Measurements from ENCODE around the gene P2RY2. TPM values are rescaled to one million over a fixed set of nuclear protein-coding genes. Genes with fewer than 3 reads are reported as not detected.

Gene P2RY2
- total RNA-seq, 1 donor from 2014 or later, result 12.1 TPM

DNA sequence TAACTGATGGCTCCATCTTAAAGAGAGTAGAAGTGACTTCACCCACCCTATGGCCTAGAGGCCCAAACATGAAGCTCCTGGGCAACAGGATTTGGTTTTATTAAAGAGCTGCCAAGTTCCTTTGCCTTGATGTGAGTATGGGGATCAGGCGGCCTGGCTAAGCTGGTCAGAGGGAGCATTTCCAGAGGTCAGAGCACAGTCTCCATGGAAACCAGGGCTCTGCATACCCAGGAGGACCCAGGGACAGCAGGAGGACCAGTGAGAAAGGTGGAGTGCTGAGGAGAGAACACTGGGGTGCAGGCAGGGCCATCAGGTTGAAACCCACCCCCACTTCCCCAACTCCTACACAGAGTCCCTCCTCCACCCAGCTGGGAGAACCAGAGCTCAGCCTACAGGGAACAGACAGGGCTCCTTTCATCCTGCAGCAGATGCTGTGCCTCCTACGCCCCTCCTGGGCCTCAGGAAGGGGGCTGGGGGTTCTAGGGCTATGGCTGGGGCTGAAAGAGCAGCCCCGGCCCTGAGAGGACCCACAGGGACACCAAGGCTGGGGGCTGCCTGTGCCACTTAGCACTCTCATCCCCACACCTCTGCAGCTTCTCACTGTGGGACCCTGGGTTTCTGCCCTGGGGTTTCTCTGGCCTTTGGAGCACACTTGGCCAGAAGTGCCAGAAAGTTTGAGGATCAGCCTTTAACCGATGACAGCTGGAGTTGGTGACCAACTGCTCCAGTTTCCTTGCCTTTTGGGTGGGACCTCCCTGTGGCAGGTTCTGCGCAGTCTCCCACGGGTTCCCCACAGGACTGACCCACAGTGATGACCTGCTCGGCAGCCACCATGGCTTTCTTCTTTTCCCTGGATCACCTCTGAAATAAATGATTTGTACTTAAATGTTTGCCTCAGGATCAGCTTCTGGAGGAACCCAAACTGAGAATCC lies 40.3 kb downstream of the P2RY2 start:
- peaks cover 7% of the 10 kb centered on the region for H3K4me1 Mint-ChIP-seq (ENCODE audit: unreplicated experiment)
- TF ChIP-seq, protein P1, sequence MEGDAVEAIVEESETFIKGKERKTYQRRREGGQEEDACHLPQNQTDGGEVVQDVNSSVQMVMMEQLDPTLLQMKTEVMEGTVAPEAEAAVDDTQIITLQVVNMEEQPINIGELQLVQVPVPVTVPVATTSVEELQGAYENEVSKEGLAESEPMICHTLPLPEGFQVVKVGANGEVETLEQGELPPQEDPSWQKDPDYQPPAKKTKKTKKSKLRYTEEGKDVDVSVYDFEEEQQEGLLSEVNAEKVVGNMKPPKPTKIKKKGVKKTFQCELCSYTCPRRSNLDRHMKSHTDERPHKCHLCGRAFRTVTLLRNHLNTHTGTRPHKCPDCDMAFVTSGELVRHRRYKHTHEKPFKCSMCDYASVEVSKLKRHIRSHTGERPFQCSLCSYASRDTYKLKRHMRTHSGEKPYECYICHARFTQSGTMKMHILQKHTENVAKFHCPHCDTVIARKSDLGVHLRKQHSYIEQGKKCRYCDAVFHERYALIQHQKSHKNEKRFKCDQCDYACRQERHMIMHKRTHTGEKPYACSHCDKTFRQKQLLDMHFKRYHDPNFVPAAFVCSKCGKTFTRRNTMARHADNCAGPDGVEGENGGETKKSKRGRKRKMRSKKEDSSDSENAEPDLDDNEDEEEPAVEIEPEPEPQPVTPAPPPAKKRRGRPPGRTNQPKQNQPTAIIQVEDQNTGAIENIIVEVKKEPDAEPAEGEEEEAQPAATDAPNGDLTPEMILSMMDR (conservative IDR thresholded peaks at IDR 0.05), result no peak
- no peak overlapping the region for H3K27ac Mint-ChIP-seq
- no peaks in the 10 kb centered on the region for H3K36me3 Mint-ChIP-seq
- no peaks in the 10 kb centered on the region for H3K9me3 Mint-ChIP-seq
- H3K27me3 Mint-ChIP-seq, result peaks cover 2% of the 10 kb centered on the region
- DNase-seq (ENCODE audit: extremely low spot score, unreplicated experiment), result peak; percentile 47
- no peak overlapping the region for H3K4me3 Mint-ChIP-seq

DNA sequence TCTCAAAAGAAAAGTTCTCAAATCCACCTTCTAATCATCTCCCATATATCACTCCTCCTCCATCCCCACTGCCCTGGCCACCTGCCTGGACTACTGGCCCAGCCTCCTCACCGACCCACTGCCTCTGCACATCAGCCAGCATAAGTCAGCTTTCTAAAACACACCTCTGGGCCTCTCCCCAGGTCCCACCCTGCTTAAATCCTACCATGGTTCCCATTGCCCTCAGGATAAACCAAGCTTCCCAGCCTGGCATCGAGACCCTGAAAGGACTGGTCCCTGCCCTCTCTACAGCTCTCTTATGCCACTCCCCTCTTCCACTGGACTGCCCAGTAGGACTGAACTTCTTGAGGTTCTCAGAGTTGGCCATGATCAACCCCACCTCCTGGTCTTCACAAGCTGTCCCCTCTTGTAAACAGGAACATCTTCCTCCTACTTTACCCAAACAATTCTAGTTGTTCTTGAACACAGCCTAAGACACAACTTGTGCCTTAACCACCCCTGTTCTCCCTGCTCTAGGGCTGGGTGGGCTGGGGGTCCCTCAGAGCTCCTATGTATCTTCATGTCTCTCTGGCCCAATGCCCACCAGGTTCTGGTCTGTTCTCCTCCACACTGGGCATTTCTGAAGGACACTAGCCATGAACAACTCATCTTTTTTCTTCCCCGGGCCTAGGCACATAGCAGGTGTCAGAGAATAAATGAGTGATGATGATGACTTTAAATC lies 41.5 kb downstream of the P2RY2 start:
- peak; percentile 39 for DNase-seq (ENCODE audit: extremely low spot score, unreplicated experiment)
- TF ChIP-seq, protein P1 (conservative IDR thresholded peaks at IDR 0.05), result no peak
- Mint-ChIP-seq H3K4me3 (no peak overlapping the region), H3K27me3 (peaks cover 4% of the 10 kb centered on the region), H3K27ac (peak overlapping the region; percentile 51), H3K4me1 (ENCODE audit: unreplicated experiment) (peaks cover 7% of the 10 kb centered on the region), H3K36me3 (no peaks in the 10 kb centered on the region), H3K9me3 (no peaks in the 10 kb centered on the region)

DNA sequence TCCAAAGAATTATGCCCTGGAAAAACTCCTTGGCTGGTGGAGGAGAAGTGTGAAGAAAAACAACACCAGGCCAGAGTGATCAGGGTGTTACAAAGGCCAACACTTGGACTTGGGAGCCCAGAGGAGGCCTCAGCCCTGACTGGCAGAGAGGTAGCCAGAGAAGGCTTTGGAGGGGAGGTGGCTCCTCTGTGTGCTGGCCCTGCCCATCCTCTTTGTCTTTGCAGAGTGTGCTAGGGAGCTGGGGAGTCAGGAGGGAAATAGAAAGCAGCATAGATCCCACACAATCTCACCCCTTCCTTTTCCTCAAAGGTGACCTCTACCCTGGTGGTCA lies 42.0 kb downstream of the P2RY2 start:
- H3K9me3 Mint-ChIP-seq, result no peaks in the 10 kb centered on the region
- H3K4me1 Mint-ChIP-seq (ENCODE audit: unreplicated experiment), result peaks cover 7% of the 10 kb centered on the region
- H3K27me3 Mint-ChIP-seq, result peaks cover 9% of the 10 kb centered on the region
- no peak overlapping the region for H3K4me3 Mint-ChIP-seq
- TF ChIP-seq, protein P1 (conservative IDR thresholded peaks at IDR 0.05), result peak; percentile 15
- no peak overlapping the region for H3K27ac Mint-ChIP-seq
- no peaks in the 10 kb centered on the region for H3K36me3 Mint-ChIP-seq
- peak; percentile 36 for DNase-seq (ENCODE audit: extremely low spot score, unreplicated experiment)

DNA sequence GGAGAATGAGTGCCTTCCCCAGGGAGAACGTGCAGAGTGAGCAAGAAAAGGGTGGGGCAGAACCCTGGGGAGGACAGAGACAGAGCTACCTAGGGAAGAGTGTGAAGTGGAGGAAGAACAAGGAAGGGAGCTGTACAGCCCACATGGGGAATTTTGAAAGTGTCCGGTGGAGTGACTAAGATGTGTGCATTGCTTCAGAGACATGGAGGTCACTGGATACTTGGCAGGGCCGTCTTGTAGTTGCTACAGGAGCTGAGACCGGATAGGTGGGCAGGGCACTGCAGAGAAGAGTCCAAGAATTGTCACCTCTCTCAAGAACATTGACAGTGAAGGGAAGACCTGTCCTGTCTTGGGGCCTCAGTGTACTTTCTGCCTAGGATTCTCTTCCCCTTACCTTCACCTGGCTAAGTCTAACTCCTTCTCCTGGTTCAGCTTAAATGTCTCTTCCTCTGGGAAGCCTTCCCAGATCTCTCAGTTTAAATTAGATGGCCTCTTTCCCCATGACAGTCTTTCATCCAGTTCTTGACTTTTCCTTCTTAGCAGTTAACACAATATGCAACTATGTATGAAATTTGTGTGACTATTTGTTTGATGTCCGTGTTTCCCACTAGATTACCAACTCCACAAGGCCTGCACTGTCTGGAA lies 44.9 kb downstream of the P2RY2 start:
- no peak overlapping the region for H3K4me3 Mint-ChIP-seq
- H3K4me1 Mint-ChIP-seq (ENCODE audit: unreplicated experiment), result peaks cover 4% of the 10 kb centered on the region
- no peak overlapping the region for H3K27ac Mint-ChIP-seq
- H3K36me3 Mint-ChIP-seq, result no peaks in the 10 kb centered on the region
- TF ChIP-seq, protein P1 (conservative IDR thresholded peaks at IDR 0.05), result no peak
- no peak for DNase-seq (ENCODE audit: extremely low spot score, unreplicated experiment)
- H3K9me3 Mint-ChIP-seq, result no peaks in the 10 kb centered on the region
- H3K27me3 Mint-ChIP-seq, result peaks cover 15% of the 10 kb centered on the region

DNA sequence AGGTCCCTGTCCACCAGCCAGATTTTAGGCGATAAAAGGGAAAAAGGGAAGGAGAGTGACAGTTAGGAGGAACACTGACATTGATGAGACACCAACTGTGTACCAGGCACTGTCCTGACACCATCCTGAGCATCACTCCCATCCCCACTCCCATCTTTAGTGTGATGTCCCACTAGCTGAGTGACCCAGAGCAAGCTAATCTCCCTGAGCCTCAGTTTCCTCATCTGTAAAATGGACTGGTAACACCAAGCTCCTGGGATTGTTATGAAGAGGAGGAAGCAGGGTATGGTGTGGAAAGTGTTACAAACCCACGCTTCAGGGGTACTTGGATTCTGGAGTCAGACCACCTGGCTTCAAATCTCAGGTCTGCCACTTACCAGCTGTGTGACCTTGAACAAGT lies 45.6 kb downstream of the P2RY2 start:
- Mint-ChIP-seq H3K9me3 (no peaks in the 10 kb centered on the region), H3K36me3 (no peaks in the 10 kb centered on the region), H3K27me3 (peaks cover 15% of the 10 kb centered on the region), H3K4me3 (no peak overlapping the region), H3K4me1 (ENCODE audit: unreplicated experiment) (peaks cover 4% of the 10 kb centered on the region), H3K27ac (no peak overlapping the region)
- TF ChIP-seq, protein P1 (conservative IDR thresholded peaks at IDR 0.05), result no peak
- no peak for DNase-seq (ENCODE audit: extremely low spot score, unreplicated experiment)

All from type B pancreatic cell (in vitro differentiated cells).